A549 treated with ZK216348 at 1 μM for 4 hours (cell line): ENCODE measurements around the gene LYRM7. TPM values are rescaled to one million over a fixed set of nuclear protein-coding genes. Genes with fewer than 3 reads are reported as not detected.

Experiments used
- total RNA-seq: library from RNA; stranded (reverse); fragments of 200-300 nt; extraction: Qiagen RNA extraction; gene quantifications from 5 replicates; pipeline ENCODE4 v1.2.3, GENCODE V29; 2022; ENCODE audit warnings: low read depth

LYRM7 gene
- 2.8 to 9.1 TPM (median 3.0 TPM) in 5 replicates for total RNA-seq

GRCh38 chr5:131170540-131171275 lies at the start of gene LYRM7:
Gene LYRM7 (plus strand): TSS chr5:131170944. CDS start chr5:131171021, 77 bp downstream.

GRCh38 chr5:131165119-131165727 lies 5.5 kb upstream of the LYRM7 start, which contains the start of gene HINT1:
Gene HINT1 (minus strand): TSS chr5:131165256. CDS start chr5:131165205, 51 bp downstream.

Other genes with a start within 250 kb of the LYRM7 start
- 447 to 559 TPM (median 478 TPM) in 5 replicates for gene HINT1, start 5.7 kb upstream of the LYRM7 start, total RNA-seq
- gene CDC42SE2, start 93.1 kb downstream of the LYRM7 start, total RNA-seq, result 19.1 to 33.0 TPM (median 29.2 TPM) in 5 replicates